Motor neuron (in vitro differentiated cells): Measurements from ENCODE around the gene PRDM16. TPM values are rescaled to one million over a fixed set of nuclear protein-coding genes. Genes with fewer than 3 reads are reported as not detected.

Experiments
- ATAC-seq, 8 experiments: fragments of 200-7000 bp; cut with Tn5 transposase; replicated peaks in 6 of 8; 2 replicates each; pipeline ENCODE4 v1.8.0; 2021; ENCODE audit warnings: mild to moderate bottlenecking in 8 of 8, moderate library complexity in 8 of 8
- H3K27ac ChIP-seq, 2 donors: fragments of 250-450 bp; sonication (Bioruptor Pico); 2 replicates each; pipeline ENCODE4 v1.9.0; 2021; ENCODE audit warnings: antibody characterized with exemption in 2 of 2, mild to moderate bottlenecking in 2 of 2, moderate library complexity in 1 of 2
- H3K4me1 ChIP-seq, 2 donors: fragments of 250-450 bp; sonication (Bioruptor Pico); replicated peaks in 1 of 2; 2 replicates each; pipeline ENCODE4 v1.6.1; 2021; ENCODE audit warnings: antibody characterized with exemption in 2 of 2, mild to moderate bottlenecking in 2 of 2, moderate library complexity in 1 of 2
- H3K4me3 ChIP-seq, 5 donors: fragments of 250-450 bp; sonication (Bioruptor Pico); 2 replicates each; pipeline ENCODE4 v1.9.0; 2021; ENCODE audit warnings: antibody characterized with exemption in 5 of 5, mild to moderate bottlenecking in 5 of 5, moderate library complexity in 4 of 5
- WGBS, 10 experiments: fragments of 450-650 bp; shearing (Covaris generic); methylation state at CpG; one replicate each; pipeline ENCODE4 v1.0.0; 2022; 5-methylcytosine and 5-hydroxymethylcytosine counted together
- in situ Hi-C, 9 experiments: fragments of 400-800 bp; cut with MboI; loops; one replicate each; pipeline ENCODE4 v1.15.0; 2021; ENCODE audit warnings: low sequenced_read_pairs in 9 of 9, low pct_unique_long_range_greater_than_20kb in 2 of 9; ENCODE audit not compliant: unreplicated experiment in 9 of 9
- total RNA-seq, 8 experiments: library from RNA; unstranded; fragments of 300-600 nt; gene quantifications; 2 replicates each; pipeline versions ENCODE4 v1.2.3 to v1.2.4, GENCODE V29; 2022

The PRDM16 gene
- total RNA-seq, 8 experiments from 2014 or later: 0.18 to 2.9 (median 0.42) TPM

- Histone ChIP-seq H3K4me3 (no peak overlapping the region), H3K27ac (no peak overlapping the region), H3K4me1 (peaks cover 0 to 9% of the 10 kb centered on the region in 2 donors)
- 83 to 90% methylated on average over 8 to 9 of the region's 20 CpGs; no CpG with 5 or more reads in 8 of the 10 experiments for WGBS, 10 experiments
- in situ Hi-C loops: no loop called here
- ATAC-seq: peak in 5 of 8 experiments; percentile 0 to 13 (median 5)
Observed at GRCh38 chr1:3481836-3482375, 412.9 kb downstream of the PRDM16 start.

GRCh38 chr1:3482378-3482849 lies 413.4 kb downstream of the PRDM16 start:
- ATAC-seq: peak; percentile 24 to 62 (median 34)
- in situ Hi-C loops: no loop called here
- Histone ChIP-seq H3K4me3 (no peak overlapping the region), H3K27ac (no peak overlapping the region), H3K4me1 (peaks cover 0 to 9% of the 10 kb centered on the region in 2 donors)
- WGBS, 10 experiments: 0 to 78% (median 70%) methylated on average over 2 to 6 of the region's 18 CpGs; no CpG with 5 or more reads in 6 of the 10 experiments

- ATAC-seq: peak in 2 of 8 experiments; percentile 3 to 14
- in situ Hi-C loops: no loop called here
Observed at GRCh38 chr1:3483380-3483779, 414.4 kb downstream of the PRDM16 start.

DNA sequence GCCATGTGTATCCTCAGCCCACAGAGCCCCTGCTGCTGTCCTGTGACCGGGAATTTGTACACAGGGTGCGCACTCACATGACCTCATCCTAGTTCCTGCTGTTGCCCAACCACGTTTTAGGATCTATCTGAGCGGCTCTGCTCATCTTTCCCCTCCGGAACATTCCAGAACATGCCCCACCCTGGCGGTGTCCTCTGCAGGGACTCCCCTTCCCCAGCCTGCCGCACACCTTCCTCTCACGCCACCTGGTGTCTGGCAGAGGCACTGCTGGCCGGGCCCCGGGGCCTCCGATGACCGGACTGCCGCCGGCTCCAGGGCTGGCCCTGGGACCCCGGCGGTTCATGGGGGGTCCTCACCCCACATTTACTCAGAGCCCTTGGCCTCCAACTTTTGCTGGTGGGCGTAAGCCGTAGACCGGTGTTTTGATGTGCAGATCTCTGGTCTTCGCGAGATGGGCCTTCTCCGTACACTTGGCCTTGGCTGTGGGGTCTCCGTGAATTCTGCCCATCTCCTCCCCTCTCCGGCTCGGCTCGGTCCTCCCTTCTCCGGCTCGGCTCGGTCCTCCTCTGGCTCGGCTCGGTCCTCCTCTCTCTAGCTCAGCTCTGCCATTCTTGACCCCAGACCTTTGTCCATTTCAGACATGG lies 414.9 kb downstream of the PRDM16 start:
- in situ Hi-C loops: no loop called here
- Histone ChIP-seq H3K4me1 (peaks cover 0 to 9% of the 10 kb centered on the region in 2 donors), H3K4me3 (no peak overlapping the region), H3K27ac (no peak overlapping the region)
- 4 to 54% (median 37%) methylated on average over 3 to 16 of the region's 31 CpGs; no CpG with 5 or more reads in 4 of the 10 experiments for WGBS, 10 experiments
- ATAC-seq: peak; percentile 34 to 82 (median 50)

More at GRCh38 chr1:3483380-3483779, 414.4 kb downstream of the PRDM16 start:
- Histone ChIP-seq H3K4me1 (peaks cover 0 to 9% of the 10 kb centered on the region in 2 donors), H3K4me3 (no peak overlapping the region), H3K27ac (no peak overlapping the region)
- WGBS, 10 experiments: 60 to 81% methylated on average over 1 to 5 of the region's 14 CpGs; no CpG with 5 or more reads in 8 of the 10 experiments

DNA sequence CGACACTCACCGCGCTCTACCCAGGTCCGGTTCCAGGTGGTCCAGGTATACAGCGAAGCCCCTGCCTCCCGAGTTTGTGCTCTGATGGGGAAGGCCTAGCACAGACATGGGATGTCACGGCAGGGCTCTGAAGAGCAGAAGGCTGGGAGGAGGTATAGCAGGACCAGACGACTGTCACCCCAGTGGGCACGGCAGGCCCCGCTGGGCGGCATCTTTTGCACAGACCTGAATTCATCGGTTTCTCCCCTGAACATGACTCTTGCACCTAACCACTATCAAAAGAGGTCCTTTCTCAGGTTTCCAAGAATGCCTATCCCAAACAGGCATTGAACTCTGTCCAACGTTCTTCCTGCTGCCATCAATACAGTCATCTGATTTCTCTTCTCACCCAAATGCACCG lies 416.0 kb downstream of the PRDM16 start:
- Histone ChIP-seq H3K4me1 (peaks cover 0 to 9% of the 10 kb centered on the region in 2 donors), H3K27ac (no peak overlapping the region), H3K4me3 (no peak overlapping the region)
- WGBS, 10 experiments: 26 to 100% (median 87%) methylated on average over 1 to 14 of the region's 14 CpGs
- ATAC-seq: no peak
- in situ Hi-C loops: no loop called here

Other genes with a start within 250 kb of the PRDM16 start
- gene ACTRT2, start 47.7 kb upstream of the PRDM16 start, total RNA-seq: under 1 TPM in 2 of 8 experiments, not detected in 6; 0.36 to 0.57 TPM